Measurements from ENCODE around the gene CCNG1. TPM values are rescaled to one million over a fixed set of nuclear protein-coding genes. Genes with fewer than 3 reads are reported as not detected.

Gene CCNG1
- total and polyA plus RNA-seq, 9 of the 15 experiments (the other 6 are each of a cell fraction or from before 2014, with no cell fraction given) = 121 to 293 (median 245) TPM

DNA sequence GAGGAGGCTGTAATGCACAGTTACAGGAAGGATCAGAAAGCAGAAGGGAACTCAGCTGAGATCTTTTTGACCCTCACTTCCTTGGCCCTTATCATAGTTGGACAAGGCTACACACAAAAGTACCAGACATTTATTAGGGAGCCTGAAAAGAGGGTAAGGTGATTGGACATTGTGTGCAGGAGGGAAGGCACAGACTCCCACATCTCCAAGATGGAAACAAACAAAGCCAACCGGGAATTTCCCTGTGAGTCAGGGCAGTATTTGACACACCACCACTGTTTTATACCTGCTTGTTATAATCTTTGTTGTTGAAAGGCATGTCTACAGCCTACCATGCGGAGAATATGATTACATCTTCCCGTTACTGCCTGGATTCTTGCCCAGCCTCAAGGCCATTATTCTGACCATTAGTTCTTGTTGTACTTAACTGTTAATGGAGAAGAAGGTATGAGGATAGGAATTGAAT, 3.0 kb upstream of the CCNG1 start (continued):
- TF ChIP-seq RERE (CRISPR knock-in tag; IDR thresholded peaks at IDR 0.05; ENCODE audit: borderline replicate concordance) (no peak), OTX1 (CRISPR knock-in tag; IDR thresholded peaks at IDR 0.05) (no peak), EP300 (IDR thresholded peaks at IDR 0.05; ENCODE audit: low read length) (no peak; the same call in 1 of the 2 replicates), TSHZ1 (CRISPR knock-in tag; IDR thresholded peaks at IDR 0.05) (no peak), RFX5 (IDR thresholded peaks at IDR 0.05; ENCODE audit: low read depth, low read length) (no peak), ZNF347 (CRISPR knock-in tag; IDR thresholded peaks at IDR 0.05; ENCODE audit: low read depth) (no peak), TAF7 (tag; IDR thresholded peaks at IDR 0.05) (no peak), ELF2 (CRISPR knock-in tag; IDR thresholded peaks at IDR 0.05) (no peak), RAD21 (CRISPR knock-in tag; conservative IDR thresholded peaks at IDR 0.05 in 1 of 2, IDR thresholded peaks at IDR 0.05 in 1 of 2) (0 out of 4 replicates have a peak, but pooled peaks of 1 of the 2 experiments have one; percentile 9), ZBTB9 (CRISPR knock-in tag; IDR thresholded peaks at IDR 0.05) (peak; percentile 75; the same call in 1 of the 2 replicates)
- TF ChIP-seq, protein P1, sequence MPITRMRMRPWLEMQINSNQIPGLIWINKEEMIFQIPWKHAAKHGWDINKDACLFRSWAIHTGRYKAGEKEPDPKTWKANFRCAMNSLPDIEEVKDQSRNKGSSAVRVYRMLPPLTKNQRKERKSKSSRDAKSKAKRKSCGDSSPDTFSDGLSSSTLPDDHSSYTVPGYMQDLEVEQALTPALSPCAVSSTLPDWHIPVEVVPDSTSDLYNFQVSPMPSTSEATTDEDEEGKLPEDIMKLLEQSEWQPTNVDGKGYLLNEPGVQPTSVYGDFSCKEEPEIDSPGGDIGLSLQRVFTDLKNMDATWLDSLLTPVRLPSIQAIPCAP (CRISPR knock-in tag; IDR thresholded peaks at IDR 0.05; ENCODE audit: borderline replicate concordance) = no peak
- TF ChIP-seq, protein P2, sequence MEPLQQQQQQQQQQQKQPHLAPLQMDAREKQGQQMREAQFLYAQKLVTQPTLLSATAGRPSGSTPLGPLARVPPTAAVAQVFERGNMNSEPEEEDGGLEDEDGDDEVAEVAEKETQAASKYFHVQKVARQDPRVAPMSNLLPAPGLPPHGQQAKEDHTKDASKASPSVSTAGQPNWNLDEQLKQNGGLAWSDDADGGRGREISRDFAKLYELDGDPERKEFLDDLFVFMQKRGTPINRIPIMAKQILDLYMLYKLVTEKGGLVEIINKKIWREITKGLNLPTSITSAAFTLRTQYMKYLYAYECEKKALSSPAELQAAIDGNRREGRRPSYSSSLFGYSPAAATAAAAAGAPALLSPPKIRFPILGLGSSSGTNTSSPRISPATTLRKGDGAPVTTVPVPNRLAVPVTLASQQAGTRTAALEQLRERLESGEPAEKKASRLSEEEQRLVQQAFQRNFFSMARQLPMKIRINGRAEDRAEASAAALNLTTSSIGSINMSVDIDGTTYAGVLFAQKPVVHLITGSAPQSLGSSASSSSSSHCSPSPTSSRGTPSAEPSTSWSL (CRISPR knock-in tag; IDR thresholded peaks at IDR 0.05; ENCODE audit: borderline replicate concordance) = no peak
- TF ChIP-seq, protein P3, sequence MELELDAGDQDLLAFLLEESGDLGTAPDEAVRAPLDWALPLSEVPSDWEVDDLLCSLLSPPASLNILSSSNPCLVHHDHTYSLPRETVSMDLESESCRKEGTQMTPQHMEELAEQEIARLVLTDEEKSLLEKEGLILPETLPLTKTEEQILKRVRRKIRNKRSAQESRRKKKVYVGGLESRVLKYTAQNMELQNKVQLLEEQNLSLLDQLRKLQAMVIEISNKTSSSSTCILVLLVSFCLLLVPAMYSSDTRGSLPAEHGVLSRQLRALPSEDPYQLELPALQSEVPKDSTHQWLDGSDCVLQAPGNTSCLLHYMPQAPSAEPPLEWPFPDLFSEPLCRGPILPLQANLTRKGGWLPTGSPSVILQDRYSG (tag; conservative IDR thresholded peaks at IDR 0.05; ENCODE audit: low read depth) = no peak
